Mesenchymal stem cell (in vitro differentiated cells and primary cell): Measurements from ENCODE around the gene MSX1.

Experiments used
- DNase-seq: peaks from one replicate; pipeline ENCODE4 v3.0.0-alpha.2; 2013
- H2AFZ ChIP-seq: one replicate; pipeline ENCODE4 v1.6.1; 2013; ENCODE audit warnings: low read depth, mild to moderate bottlenecking, control low read depth, inconsistent platforms, low read length, moderate library complexity
- H2AK5ac ChIP-seq: 2 replicates; pipeline ENCODE4 v1.6.1; 2013; ENCODE audit warnings: low read length, moderate library complexity, mild to moderate bottlenecking, inconsistent platforms; ENCODE audit not compliant: severe bottlenecking
- H2BK120ac ChIP-seq: one replicate; pipeline ENCODE4 v1.6.1; 2013; ENCODE audit warnings: low read depth, mild to moderate bottlenecking, inconsistent platforms, low read length, moderate library complexity
- H2BK12ac ChIP-seq, 2 experiments: one replicate each; pipeline ENCODE4 v1.6.1; 2013; ENCODE audit warnings: inconsistent platforms in 2 of 2, low read length in 2 of 2, mild to moderate bottlenecking in 2 of 2, moderate library complexity in 2 of 2, control low read depth in 1 of 2
- H2BK15ac ChIP-seq: one replicate; pipeline ENCODE4 v1.6.1; 2013; ENCODE audit warnings: mild to moderate bottlenecking, low read depth, inconsistent platforms; ENCODE audit not compliant: poor library complexity, severe bottlenecking
- H2BK5ac ChIP-seq: 2 replicates; pipeline ENCODE4 v1.6.1; 2013; ENCODE audit warnings: low read depth, mild to moderate bottlenecking, low read length, control low read depth, inconsistent platforms; ENCODE audit not compliant: poor library complexity, severe bottlenecking
- H3K14ac ChIP-seq, 2 experiments: one replicate each; pipeline ENCODE4 v1.6.1; 2013; ENCODE audit warnings: inconsistent platforms in 2 of 2, low read length in 2 of 2, control low read depth in 1 of 2, mild to moderate bottlenecking in 1 of 2, moderate library complexity in 1 of 2
- H3K18ac ChIP-seq, 2 experiments: one replicate each; pipeline ENCODE4 v1.6.1; 2013; ENCODE audit warnings: inconsistent platforms in 2 of 2, low read length in 2 of 2, control low read depth in 1 of 2, low read depth in 1 of 2, mild to moderate bottlenecking in 1 of 2
- H3K23ac ChIP-seq, 2 experiments: one replicate each; pipeline ENCODE4 v1.6.1; 2013; ENCODE audit warnings: inconsistent platforms in 2 of 2, low read length in 2 of 2, mild to moderate bottlenecking in 2 of 2, moderate library complexity in 2 of 2, control low read depth in 1 of 2
- H3K27ac ChIP-seq: 2 replicates; pipeline ENCODE4 v1.5.1; 2013; ENCODE audit warnings: mild to moderate bottlenecking, moderate library complexity, low read length, control low read depth, inconsistent platforms; ENCODE audit not compliant: poor library complexity, severe bottlenecking
- H3K27me3 ChIP-seq, 2 experiments: 2 replicates each; pipeline versions ENCODE4 v1.6.1 to v1.7.0; 2013; ENCODE audit warnings: low read length in 2 of 2, mild to moderate bottlenecking in 2 of 2, moderate library complexity in 2 of 2, control low read depth in 1 of 2, inconsistent platforms in 1 of 2; ENCODE audit not compliant: control insufficient read depth in 1 of 2, insufficient read depth in 1 of 2
- H3K36me3 ChIP-seq, 2 experiments: 2 replicates each; pipeline versions ENCODE4 v1.6.1 to v1.7.0; 2013; ENCODE audit warnings: low read length in 2 of 2, control low read depth in 1 of 2, inconsistent platforms in 1 of 2, low read depth in 1 of 2, mild to moderate bottlenecking in 1 of 2; ENCODE audit not compliant: insufficient read depth in 2 of 2, control insufficient read depth in 1 of 2
- H3K4ac ChIP-seq, 2 experiments: one replicate each; pipeline ENCODE4 v1.6.1; 2013; ENCODE audit warnings: inconsistent platforms in 2 of 2, low read length in 2 of 2, mild to moderate bottlenecking in 2 of 2, moderate library complexity in 2 of 2, control low read depth in 1 of 2, low read depth in 1 of 2
- H3K4me1 ChIP-seq: 2 replicates; pipeline ENCODE4 v1.6.1; 2013; ENCODE audit warnings: low read depth, low read length, control low read depth; ENCODE audit not compliant: control insufficient read depth, insufficient read depth
- H3K4me2 ChIP-seq: 2 replicates; pipeline ENCODE4 v1.6.1; 2013; ENCODE audit warnings: low read length, mild to moderate bottlenecking, inconsistent platforms; ENCODE audit not compliant: poor library complexity, severe bottlenecking
- H3K4me3 ChIP-seq, 2 experiments: 2 replicates each; pipeline versions ENCODE4 v1.5.1 to v1.7.0; 2013; ENCODE audit warnings: low read length in 2 of 2, mild to moderate bottlenecking in 2 of 2, control low read depth in 1 of 2, low read depth in 1 of 2; ENCODE audit not compliant: insufficient read depth in 1 of 2
- H3K79me1 ChIP-seq: replicated peaks from 2 replicates; pipeline ENCODE4 v1.6.1; 2013; ENCODE audit warnings: mild to moderate bottlenecking, control low read depth, low read length, inconsistent platforms; ENCODE audit not compliant: poor library complexity, severe bottlenecking
- H3K9ac ChIP-seq: 2 replicates; pipeline ENCODE4 v1.7.0; 2013; ENCODE audit warnings: mild to moderate bottlenecking, low read length, moderate library complexity
- H3K9me3 ChIP-seq: 2 replicates; pipeline ENCODE4 v1.7.0; 2013; ENCODE audit warnings: mild to moderate bottlenecking, low read length; ENCODE audit not compliant: control insufficient read depth
- H4K8ac ChIP-seq: one replicate; pipeline ENCODE4 v1.6.1; 2013; ENCODE audit warnings: inconsistent platforms, mild to moderate bottlenecking, low read length, moderate library complexity
- H4K91ac ChIP-seq: one replicate; pipeline ENCODE4 v1.6.1; 2013; ENCODE audit warnings: mild to moderate bottlenecking, low read length, inconsistent platforms
- WGBS: methylation state at CpG from one replicate; pipeline ENCODE4 v1.1.7; 2013; ENCODE audit warnings: mixed read lengths; 5-methylcytosine and 5-hydroxymethylcytosine counted together

MSX1 gene

GRCh38 chr4:4861390-4862018, 2.0 kb downstream of the MSX1 start:
- Histone ChIP-seq H3K4ac (no peak overlapping the region), H3K27me3 (peaks cover 16 to 87% of the 10 kb centered on the region in 2 experiments), H3K4me3 (peak overlapping the region; percentile 14 to 95), H3K4me1 (peaks cover 31% of the 10 kb centered on the region), H2BK120ac (no peak overlapping the region), H3K23ac (no peak overlapping the region), H2BK12ac (no peak overlapping the region), H3K18ac (no peak overlapping the region), H3K27ac (no peak overlapping the region), H4K91ac (no peak overlapping the region), H3K79me1 (peaks cover 1% of the 10 kb centered on the region), H3K4me2 (peak overlapping the region; percentile 100), H3K36me3 (peaks cover 13 to 32% of the 10 kb centered on the region in 2 experiments), H2AK5ac (no peak overlapping the region), H3K14ac (no peak overlapping the region), H3K9ac (peak overlapping the region; percentile 89), H2BK5ac (no peak overlapping the region), H3K9me3 (no peaks in the 10 kb centered on the region), H4K8ac (peak overlapping the region; percentile 20), H2BK15ac (peak overlapping the region; percentile 46), H2AFZ (no peak overlapping the region)
- WGBS: 14% methylated on average over 19 of the region's 21 CpGs
- DNase-seq: no peak

- Histone ChIP-seq H2BK12ac (no peak overlapping the region), H2AFZ (no peak overlapping the region), H3K4ac (no peak overlapping the region), H4K8ac (no peak overlapping the region), H2BK5ac (no peak overlapping the region), H2BK120ac (no peak overlapping the region), H3K9ac (peak overlapping the region; percentile 89), H3K18ac (no peak overlapping the region), H2BK15ac (no peak overlapping the region), H3K4me3 (peak overlapping the region in 1 of 2 experiments; percentile 95), H3K14ac (no peak overlapping the region), H3K36me3 (peaks cover 13 to 32% of the 10 kb centered on the region in 2 experiments), H3K27me3 (peaks cover 21 to 87% of the 10 kb centered on the region in 2 experiments), H3K23ac (no peak overlapping the region), H3K9me3 (no peaks in the 10 kb centered on the region), H4K91ac (no peak overlapping the region), H3K4me1 (peaks cover 32% of the 10 kb centered on the region), H3K79me1 (peaks cover 1% of the 10 kb centered on the region), H3K4me2 (no peak overlapping the region), H2AK5ac (no peak overlapping the region), H3K27ac (no peak overlapping the region)
- no peak for DNase-seq
- WGBS: 67% methylated on average over 16 of the region's 16 CpGs
Measured at GRCh38 chr4:4862071-4862551, 2.6 kb downstream of the MSX1 start.

GRCh38 chr4:4862665-4863482, 3.4 kb downstream of the MSX1 start:
- Histone ChIP-seq H3K27ac (no peak overlapping the region), H3K23ac (no peak overlapping the region), H2BK15ac (no peak overlapping the region), H2BK5ac (no peak overlapping the region), H3K27me3 (peaks cover 17 to 87% of the 10 kb centered on the region in 2 experiments), H3K79me1 (peaks cover 1% of the 10 kb centered on the region), H3K36me3 (peaks cover 13 to 32% of the 10 kb centered on the region in 2 experiments), H3K4ac (no peak overlapping the region), H3K9me3 (no peaks in the 10 kb centered on the region), H3K14ac (no peak overlapping the region), H2BK12ac (no peak overlapping the region), H2AFZ (no peak overlapping the region), H2BK120ac (no peak overlapping the region), H3K4me3 (no peak overlapping the region), H2AK5ac (no peak overlapping the region), H3K18ac (no peak overlapping the region), H3K4me2 (no peak overlapping the region), H3K4me1 (peaks cover 36% of the 10 kb centered on the region), H4K91ac (no peak overlapping the region), H3K9ac (no peak overlapping the region), H4K8ac (no peak overlapping the region)
- 73% methylated on average over 50 of the region's 51 CpGs for WGBS
- DNase-seq: no peak

- H3K9me3 ChIP-seq: no peaks in the 10 kb centered on the region
- H3K79me1 ChIP-seq: peaks cover 1% of the 10 kb centered on the region
- no peak overlapping the region for H3K9ac ChIP-seq
- no peak overlapping the region for H4K8ac ChIP-seq
- peaks cover 33% of the 10 kb centered on the region for H3K4me1 ChIP-seq
- no peak overlapping the region for H2BK15ac ChIP-seq
- H3K4me2 ChIP-seq: no peak overlapping the region
- no peak overlapping the region for H2AFZ ChIP-seq
- no peak overlapping the region for H3K27ac ChIP-seq
- H3K4ac ChIP-seq: no peak overlapping the region
- H3K14ac ChIP-seq: no peak overlapping the region
- H2BK120ac ChIP-seq: no peak overlapping the region
- H3K36me3 ChIP-seq: peaks cover 13 to 32% of the 10 kb centered on the region in 2 experiments
- no peak overlapping the region for H4K91ac ChIP-seq
- H2BK12ac ChIP-seq: no peak overlapping the region
- H2AK5ac ChIP-seq: no peak overlapping the region
- H3K23ac ChIP-seq: no peak overlapping the region
- H3K18ac ChIP-seq: no peak overlapping the region
- H3K27me3 ChIP-seq: peaks cover 31 to 89% of the 10 kb centered on the region in 2 experiments
- no peak for DNase-seq
- no peak overlapping the region for H2BK5ac ChIP-seq
- 20% methylated on average over 25 of the region's 25 CpGs for WGBS
- H3K4me3 ChIP-seq: no peak overlapping the region
Measured at GRCh38 chr4:4864443-4864939, 5.0 kb downstream of the MSX1 start.
